HT1080 (cell line): ENCODE results near the gene SRI. TPM values are rescaled to one million over a fixed set of nuclear protein-coding genes. Genes with fewer than 3 reads are reported as not detected.
A peak's percentile ranks its signal among the peaks of the same experiment; 100 is the strongest.

ENCODE experiments used
- DNase-seq: peaks from one replicate; pipeline ENCODE4 v3.0.0-alpha.2; 2015; ENCODE audit warnings: low read depth
- total RNA-seq: library from RNA; depleted of rRNA; stranded (reverse); fragments of >200 nt; shearing (Covaris generic); gene quantifications from 2 replicates; pipeline ENCODE4 v1.2.3, GENCODE V29; 2014

SRI gene
- total RNA-seq, 1 experiment from 2014 or later: 155 TPM

DNA sequence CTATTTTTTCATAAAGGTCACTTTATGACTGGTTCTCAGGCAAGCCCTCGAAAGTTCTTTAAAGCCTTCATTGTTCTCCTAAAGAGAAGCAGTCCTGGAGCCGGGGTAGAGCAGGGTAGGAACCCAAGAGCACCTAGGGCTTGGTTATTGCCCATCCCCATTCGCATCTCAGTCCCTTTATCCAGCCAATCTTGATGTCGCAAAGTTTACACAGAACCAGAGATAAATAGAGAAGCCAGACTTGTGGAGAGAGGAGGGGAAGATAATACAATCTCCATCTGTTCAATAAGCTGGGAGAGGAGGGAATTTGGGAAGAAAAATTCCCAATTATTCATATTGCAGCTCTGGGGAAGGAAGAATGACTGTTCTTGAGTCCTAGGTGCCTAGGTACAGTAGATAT is 6.4 kb upstream of the SRI start:
- no peak for DNase-seq

DNA sequence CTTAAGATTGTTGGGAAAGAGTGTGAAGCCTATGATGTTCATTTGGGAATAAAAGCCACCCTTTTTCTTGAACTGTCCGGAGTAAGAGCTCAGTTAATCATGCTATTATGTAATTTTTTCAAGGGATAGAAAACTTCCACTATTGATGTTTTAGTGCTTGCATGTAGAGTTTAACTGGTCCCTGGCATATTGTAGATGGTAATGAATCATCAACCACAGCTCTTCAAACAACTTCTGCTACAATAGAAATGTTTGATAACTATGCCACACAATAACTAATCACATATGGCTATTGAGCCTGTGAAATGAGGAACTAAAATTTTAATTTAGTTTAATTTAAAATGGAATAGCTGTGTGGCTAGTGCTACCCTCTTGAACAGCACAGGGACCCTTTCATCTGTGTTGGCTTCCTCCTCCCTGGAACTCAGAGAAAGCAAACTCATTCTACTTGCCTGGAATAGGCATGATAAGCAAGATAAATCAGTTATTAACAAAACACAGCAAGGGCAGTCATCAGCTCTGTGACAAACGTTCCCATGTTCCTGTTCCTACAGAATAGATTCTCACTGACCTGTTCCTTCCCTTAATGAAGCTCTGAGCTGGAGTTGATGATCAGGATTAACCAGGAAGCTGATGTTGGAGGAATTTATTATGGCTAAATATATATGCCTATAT is 4.9 kb upstream of the SRI start:
- peak; percentile 76 for DNase-seq

- DNase-seq: no peak
These were observed 3.4 kb upstream of the SRI start for GRCh38 chr7:88223265-88223664.

DNA sequence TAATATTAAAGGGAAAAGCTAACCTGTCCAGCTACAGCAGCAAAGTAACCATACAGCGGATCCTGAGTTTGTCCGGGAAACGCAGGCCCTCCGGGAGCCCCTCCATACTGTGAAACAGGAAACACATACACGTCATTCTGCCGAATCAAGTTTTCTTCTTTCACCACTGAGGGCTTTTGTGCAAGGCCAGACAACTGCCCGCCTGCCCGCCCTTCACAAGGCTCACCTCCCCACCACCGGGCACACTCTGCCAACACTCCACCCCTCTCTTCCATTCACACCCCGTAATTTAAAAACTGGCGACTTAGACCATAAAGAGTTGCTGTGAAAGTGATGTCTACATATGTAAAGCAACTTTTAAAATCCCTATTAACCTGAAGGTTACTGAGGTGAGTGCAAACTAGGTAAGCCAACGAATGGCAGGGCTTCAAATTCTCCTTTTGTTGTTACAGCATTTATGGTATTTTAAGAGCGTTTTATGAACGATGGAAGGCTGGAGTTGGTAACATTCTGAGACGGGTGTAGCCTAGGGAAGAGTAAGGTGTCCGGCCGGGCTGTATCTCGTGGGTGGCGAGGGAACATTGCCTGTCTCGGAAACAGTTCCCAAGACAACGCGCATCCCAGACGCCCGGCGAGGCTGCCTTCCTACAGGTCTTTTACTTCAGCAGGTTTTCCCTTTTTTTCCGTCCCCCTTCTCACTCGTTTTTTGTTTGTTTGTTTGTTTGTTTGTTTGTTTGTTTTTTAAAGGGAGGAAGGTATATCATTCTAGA is 817 bp downstream of the SRI start:
- DNase-seq: peak; percentile 73

DNA sequence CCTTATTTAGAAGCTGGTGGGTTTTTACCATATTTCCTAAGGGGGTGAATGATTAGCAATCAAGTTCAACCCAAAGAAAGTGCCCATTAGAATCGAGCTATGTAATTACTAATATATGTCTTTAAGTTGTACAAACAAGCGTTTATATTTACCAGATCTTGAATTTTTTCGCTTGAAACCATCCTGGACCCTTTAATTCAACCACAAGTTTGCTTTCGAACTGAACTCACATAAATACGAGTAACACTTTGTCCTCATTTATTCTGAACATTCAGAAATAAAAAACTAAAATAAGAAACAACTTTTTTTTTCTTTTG is 1.5 kb downstream of the SRI start:
- DNase-seq: no peak

DNA sequence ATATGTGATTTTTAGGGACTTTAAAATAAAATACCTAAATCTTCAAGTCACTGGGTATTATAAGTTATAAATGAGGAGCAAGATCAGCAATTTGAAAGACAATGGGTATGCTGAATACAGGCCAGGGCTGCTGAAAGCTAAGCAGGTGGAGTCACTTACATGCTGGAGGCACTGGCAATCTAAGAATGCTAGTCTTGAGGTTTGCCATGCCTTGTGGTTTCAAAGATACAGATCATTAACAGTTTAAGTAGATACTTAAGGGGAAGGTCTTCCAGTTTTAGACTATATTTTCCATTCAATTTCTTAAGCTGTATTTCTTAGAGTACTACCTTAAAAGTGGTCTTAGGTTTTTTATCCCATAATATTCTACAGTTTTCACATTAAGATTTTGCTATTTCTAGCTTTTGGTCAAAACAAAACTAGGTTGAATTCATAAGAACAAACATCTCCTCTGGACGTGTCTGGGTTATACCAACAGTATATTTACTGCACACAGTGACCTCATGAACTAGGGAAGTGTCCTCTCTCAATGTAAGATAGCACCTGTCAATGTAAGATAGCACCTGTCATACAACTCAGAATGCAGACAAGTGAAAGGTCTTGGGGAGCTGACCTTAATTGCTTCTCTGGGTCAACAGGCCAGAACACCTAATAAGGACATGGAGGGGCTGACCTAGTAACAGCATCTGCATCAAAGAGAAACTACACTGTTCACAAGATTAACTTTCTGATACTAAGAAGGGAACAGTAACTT is 2.0 kb downstream of the SRI start:
- no peak for DNase-seq

DNA sequence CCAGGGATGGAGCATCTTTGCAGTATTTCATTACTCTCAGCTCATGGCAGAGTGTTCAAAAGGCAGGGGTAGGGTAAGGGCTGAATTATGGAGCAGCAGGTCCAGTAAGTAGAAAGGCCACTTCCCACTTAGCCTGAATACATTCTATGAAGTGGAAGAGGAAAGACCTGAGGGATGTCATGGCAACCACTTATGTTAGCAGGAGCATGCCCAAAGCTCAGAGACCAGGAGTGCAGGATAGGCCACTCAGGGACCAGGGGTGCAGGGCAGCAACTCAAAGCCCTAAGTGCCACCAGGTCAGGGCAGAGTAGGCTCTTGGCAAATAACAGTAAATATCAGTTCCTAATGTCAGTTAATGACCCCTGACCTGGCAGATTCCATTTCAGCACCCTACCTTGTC is 3.6 kb downstream of the SRI start:
- DNase-seq: no peak

DNA sequence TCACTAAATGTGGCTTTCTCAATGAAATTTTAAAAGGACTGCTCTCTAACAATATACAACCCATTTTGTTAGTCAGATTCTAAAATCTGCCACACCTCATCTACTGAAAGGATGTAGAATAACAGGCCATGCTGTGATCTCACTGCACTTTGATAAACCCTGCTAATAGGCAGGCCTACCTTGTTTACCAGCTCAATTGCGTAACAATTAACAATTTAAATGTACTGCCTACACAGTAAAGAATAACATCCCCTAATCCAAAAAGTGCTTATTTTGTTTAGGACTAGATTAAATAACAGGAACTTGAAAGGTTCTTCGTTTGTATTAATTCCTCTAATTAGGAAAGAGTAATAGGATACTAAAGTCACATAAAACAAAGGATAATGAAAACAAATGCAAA is 4.5 kb downstream of the SRI start:
- no peak for DNase-seq

DNA sequence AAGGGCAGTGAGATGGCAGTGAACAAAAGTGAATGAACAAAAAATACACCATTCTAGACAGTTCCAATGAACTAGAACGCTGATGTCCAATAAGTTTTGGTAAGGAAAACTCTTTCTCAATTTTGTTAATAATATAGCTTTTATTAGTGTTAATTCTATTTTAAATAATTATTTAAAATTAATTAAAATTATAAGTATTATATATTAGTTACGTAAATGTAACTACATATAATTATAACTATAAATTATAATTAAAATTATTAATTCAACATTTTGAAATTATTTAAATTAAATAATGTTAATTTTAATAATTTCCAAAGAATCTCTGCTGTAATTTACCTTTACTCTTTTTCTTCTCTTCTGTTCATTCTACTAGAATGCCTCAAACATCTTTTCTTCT is 5.4 kb downstream of the SRI start:
- DNase-seq: no peak

GRCh38 chr7:88212918-88213317 is 6.9 kb downstream of the SRI start:
- no peak for DNase-seq

DNA sequence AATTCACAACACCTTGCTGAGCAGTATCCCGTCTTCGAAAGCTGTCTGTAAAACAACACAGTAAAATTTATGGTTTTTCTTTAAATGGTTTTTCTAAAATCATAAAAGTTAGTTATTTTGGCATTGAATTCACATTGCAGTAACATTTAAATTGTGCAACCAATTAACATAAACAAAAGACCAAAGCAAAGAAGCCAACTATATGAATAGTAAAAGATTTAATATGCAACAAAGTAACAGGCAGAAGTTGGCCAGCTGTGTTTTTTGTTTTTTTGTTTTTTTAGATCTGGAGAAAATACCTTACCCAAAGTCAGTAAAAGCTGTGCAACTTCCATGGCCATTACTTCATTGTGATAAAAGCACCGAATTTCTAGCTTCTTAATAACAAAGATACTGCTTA is 11.3 kb downstream of the SRI start:
- no peak for DNase-seq

DNA sequence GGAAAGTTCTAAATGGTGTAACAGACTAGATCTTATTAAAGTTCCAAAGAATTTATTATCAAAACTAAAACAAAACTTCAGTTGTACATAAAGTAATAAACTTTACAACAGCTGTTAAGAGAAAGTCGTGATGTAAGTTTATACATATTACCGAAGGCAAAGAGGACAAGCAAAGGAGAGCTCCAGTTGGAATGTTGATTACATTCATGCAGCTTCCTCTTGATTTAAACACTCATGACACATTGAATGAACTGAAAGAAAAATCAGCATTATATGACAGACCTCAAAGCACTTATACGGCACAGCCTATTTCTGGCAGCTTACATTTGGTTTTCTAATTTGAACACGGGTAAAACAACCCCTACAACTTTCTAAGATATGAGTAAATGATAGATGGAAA is 13.6 kb downstream of the SRI start:
- DNase-seq: no peak

- DNase-seq: no peak
These were observed 14.7 kb downstream of the SRI start for GRCh38 chr7:88205179-88205578.

GRCh38 chr7:88204525-88205110 is 15.2 kb downstream of the SRI start:
- DNase-seq: no peak

GRCh38 chr7:88203401-88203800 is 16.4 kb downstream of the SRI start:
- no peak for DNase-seq

DNA sequence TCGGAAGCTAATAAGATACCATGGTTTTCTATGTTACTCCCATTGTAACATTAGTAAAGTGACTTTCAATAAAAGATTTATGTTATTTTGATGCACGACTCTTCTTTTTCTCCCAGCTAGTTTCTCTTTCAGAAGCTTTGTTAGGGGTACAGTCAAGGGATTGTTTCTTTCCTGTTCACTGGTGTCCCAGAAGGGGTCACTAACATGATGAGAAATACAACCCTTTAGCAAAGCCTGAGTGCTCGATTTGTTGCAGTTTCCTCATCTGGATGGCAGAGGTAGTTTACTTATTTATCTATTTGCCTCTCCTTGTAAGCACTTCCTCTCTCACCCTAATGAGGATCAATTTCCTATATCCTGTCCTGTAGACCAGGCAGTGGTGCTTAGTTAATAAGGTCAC is 17.0 kb downstream of the SRI start:
- DNase-seq: no peak

DNA sequence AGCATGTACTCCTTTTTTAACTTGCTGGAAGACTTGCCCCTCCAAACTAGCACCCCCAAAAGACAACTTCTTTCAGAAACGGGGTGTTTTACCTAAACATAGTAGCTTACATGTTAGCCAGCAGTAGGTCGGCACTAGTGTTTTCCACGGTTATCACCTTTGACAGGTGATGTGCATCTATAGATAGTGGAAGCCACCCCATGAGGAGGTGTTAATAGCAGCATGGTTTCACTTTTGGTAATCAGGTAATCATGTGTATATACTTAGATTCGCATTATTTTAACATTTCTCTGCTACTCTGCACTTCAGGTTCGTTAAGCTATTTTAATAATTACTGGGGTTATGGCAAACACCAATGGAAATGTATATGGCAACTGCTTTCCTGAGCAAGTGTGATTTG is 17.6 kb downstream of the SRI start:
- no peak for DNase-seq

GRCh38 chr7:88201305-88201704 is 18.5 kb downstream of the SRI start:
- no peak for DNase-seq

GRCh38 chr7:88200789-88201188 is 19.0 kb downstream of the SRI start:
- DNase-seq: no peak

- no peak for DNase-seq
These were observed 19.6 kb downstream of the SRI start for GRCh38 chr7:88200261-88200660.

DNA sequence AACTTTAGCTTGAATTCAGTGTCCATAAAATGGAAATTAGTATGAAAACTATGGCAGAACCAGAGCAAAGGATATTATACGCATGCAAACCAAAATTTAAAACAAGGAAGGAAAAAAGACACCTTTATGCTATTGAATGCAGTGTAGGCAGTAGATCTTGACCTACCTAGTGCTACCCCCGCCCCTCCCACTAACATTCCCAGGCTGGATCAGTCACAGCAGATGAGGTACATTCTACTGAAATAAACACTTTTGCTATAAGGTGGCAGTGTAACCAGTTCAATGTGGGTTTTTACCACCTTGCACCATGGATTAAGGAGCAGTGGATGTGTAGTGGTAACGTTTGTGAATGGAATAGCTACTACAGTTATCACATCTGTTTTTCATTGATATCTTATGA is 27.9 kb downstream of the SRI start:
- DNase-seq: no peak

DNA sequence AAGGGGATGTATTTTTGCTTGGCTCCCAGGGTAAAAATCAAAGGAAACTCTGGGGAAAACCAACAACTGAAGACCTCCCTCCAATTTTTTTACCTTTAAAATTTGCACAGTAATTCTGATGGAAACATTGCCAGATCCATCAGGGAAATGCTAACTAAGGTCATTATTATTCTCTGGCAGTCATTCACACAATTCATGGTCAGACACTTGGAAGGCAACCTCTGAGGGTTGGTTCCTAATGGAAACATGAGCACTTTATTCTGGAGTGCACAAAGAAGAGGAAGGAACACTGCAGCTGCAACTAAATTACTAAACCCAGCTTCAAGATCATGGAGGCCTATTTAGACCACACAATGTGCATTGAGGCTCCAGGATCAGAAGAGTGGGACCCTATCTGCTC is 34.2 kb downstream of the SRI start:
- no peak for DNase-seq
